Measurements from ENCODE around the gene USH2A.

GRCh38 chr1:216124192-216124781 is 299.0 kb downstream of the USH2A start:
- no peak for TF ChIP-seq POLR2A (IDR thresholded peaks at IDR 0.05)
- TF ChIP-seq, protein P1, sequence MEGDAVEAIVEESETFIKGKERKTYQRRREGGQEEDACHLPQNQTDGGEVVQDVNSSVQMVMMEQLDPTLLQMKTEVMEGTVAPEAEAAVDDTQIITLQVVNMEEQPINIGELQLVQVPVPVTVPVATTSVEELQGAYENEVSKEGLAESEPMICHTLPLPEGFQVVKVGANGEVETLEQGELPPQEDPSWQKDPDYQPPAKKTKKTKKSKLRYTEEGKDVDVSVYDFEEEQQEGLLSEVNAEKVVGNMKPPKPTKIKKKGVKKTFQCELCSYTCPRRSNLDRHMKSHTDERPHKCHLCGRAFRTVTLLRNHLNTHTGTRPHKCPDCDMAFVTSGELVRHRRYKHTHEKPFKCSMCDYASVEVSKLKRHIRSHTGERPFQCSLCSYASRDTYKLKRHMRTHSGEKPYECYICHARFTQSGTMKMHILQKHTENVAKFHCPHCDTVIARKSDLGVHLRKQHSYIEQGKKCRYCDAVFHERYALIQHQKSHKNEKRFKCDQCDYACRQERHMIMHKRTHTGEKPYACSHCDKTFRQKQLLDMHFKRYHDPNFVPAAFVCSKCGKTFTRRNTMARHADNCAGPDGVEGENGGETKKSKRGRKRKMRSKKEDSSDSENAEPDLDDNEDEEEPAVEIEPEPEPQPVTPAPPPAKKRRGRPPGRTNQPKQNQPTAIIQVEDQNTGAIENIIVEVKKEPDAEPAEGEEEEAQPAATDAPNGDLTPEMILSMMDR (IDR thresholded peaks at IDR 0.05): no peak
